Endothelial cell of umbilical vein (primary cell): ENCODE measurements around the gene CACNA2D2. TPM values are rescaled to one million over a fixed set of nuclear protein-coding genes. Genes with fewer than 3 reads are reported as not detected.

Experiments used
- BruUV-seq: library from RNA; stranded (reverse); fragments of 400-500 nt; replicated peaks from 2 replicates; lab custom pipeline; 2021; lab: Mats Ljungman, UMichigan
- CTCF ChIA-PET: fragments of 300-600, 350-600 bp; sonication (Branson Sonifier 250); formaldehyde crosslinking; loops from one replicate; lab custom pipeline; 2021; ENCODE audit warnings: antibody characterized with exemption, inconsistent platforms; lab: Charles Lee
- POLR2A ChIA-PET: fragments of 300-600, 350-600 bp; sonication (Branson Sonifier 250); formaldehyde crosslinking; loops from one replicate; lab custom pipeline; 2021; ENCODE audit warnings: antibody characterized with exemption, inconsistent platforms; lab: Charles Lee
- DNase-seq: peaks from one replicate; pipeline ENCODE4 v3.0.0-alpha.2; 2011; ENCODE audit warnings: low read depth, low spot score
- FAIRE-seq: peaks from 2 replicates; lab custom pipeline; 2011; peaks lifted over from hg19 to GRCh38; lab: Jason Lieb, UNC
- H2AFZ ChIP-seq: 2 replicates; pipeline ENCODE4 v1.6.0; 2012; ENCODE audit warnings: low read depth, low read length, control low read depth, inconsistent platforms
- H3K27ac ChIP-seq: 2 replicates; pipeline ENCODE4 v1.5.1; 2011; ENCODE audit warnings: low read depth, mild to moderate bottlenecking, control low read depth, low read length, moderate library complexity; ENCODE audit not compliant: insufficient read depth
- H3K27me3 ChIP-seq, 2 experiments: 2 replicates each; pipeline versions ENCODE4 v1.6.0 to v1.6.1; 2011; ENCODE audit warnings: low read length in 2 of 2, mixed read lengths in 1 of 2; ENCODE audit not compliant: control insufficient read depth in 2 of 2, insufficient read depth in 2 of 2
- H3K36me3 ChIP-seq, 2 experiments: 2 replicates in 1 of 2; 3 replicates in 1 of 2; pipeline ENCODE4 v1.5.1; 2011; ENCODE audit warnings: low read length in 2 of 2, mild to moderate bottlenecking in 1 of 2, moderate library complexity in 1 of 2; ENCODE audit not compliant: control insufficient read depth in 2 of 2, insufficient read depth in 2 of 2; ENCODE audit errors: extremely low read depth in 1 of 2
- H3K4me1 ChIP-seq: 3 replicates; pipeline ENCODE4 v1.5.1; 2011; ENCODE audit warnings: mild to moderate bottlenecking, low read length; ENCODE audit not compliant: control insufficient read depth, insufficient read depth; ENCODE audit errors: extremely low read depth
- H3K4me2 ChIP-seq: 2 replicates; pipeline ENCODE4 v1.6.1; 2011; ENCODE audit warnings: low read length, control low read depth, mixed read lengths; ENCODE audit not compliant: insufficient read depth
- H3K4me3 ChIP-seq, 3 experiments: fragments of 200-600 bp in 1 of 3; sonication (generic), shearing (Covaris generic) in 1 of 3; replicated peaks in 1 of 3; 2 replicates each; pipeline ENCODE4 v1.5.1; 2011 to 2016; ENCODE audit warnings: control low read depth in 3 of 3, low read length in 3 of 3, mild to moderate bottlenecking in 2 of 3, inconsistent platforms in 1 of 3, low read depth in 1 of 3, moderate library complexity in 1 of 3; ENCODE audit not compliant: insufficient read depth in 1 of 3
- H3K79me2 ChIP-seq: 2 replicates; pipeline ENCODE4 v1.6.0; 2012; ENCODE audit warnings: low read length, inconsistent platforms; ENCODE audit not compliant: control insufficient read depth, insufficient read depth
- H3K9ac ChIP-seq: replicated peaks from 2 replicates; pipeline ENCODE3; 2011; ENCODE audit warnings: low read length, control low read depth; ENCODE audit not compliant: insufficient read depth; ENCODE audit errors: extremely low read depth
- H3K9me1 ChIP-seq: replicated peaks from 3 replicates; pipeline ENCODE4 v1.6.0; 2011; ENCODE audit warnings: mild to moderate bottlenecking, low read length; ENCODE audit not compliant: control insufficient read depth, insufficient read depth; ENCODE audit errors: extremely low read depth
- H3K9me3 ChIP-seq: replicated peaks from 2 replicates; pipeline ENCODE4 v1.5.1; 2012; ENCODE audit warnings: low read length, inconsistent platforms; ENCODE audit not compliant: control insufficient read depth, insufficient read depth
- H4K20me1 ChIP-seq: replicated peaks from 2 replicates; pipeline ENCODE3; 2011; ENCODE audit warnings: mild to moderate bottlenecking, low read length; ENCODE audit not compliant: control insufficient read depth, insufficient read depth; ENCODE audit errors: extremely low read depth
- CTCF ChIP-seq, 2 donors: IDR thresholded peaks; 1 replicate in 1 of 2; 2 replicates in 1 of 2; pipeline ENCODE4 v1.5.1; 2011; ENCODE audit warnings: low read length in 2 of 2, mild to moderate bottlenecking in 2 of 2, moderate library complexity in 2 of 2, control low read depth in 1 of 2, inconsistent platforms in 1 of 2, low read depth in 1 of 2; ENCODE audit not compliant: insufficient read depth in 1 of 2; ENCODE audit errors: extremely low read depth in 1 of 2
- EZH2 ChIP-seq: IDR thresholded peaks from 2 replicates; pipeline ENCODE4 v1.6.1; 2012; ENCODE audit warnings: borderline replicate concordance, low read depth, mild to moderate bottlenecking, moderate library complexity, low read length, inconsistent platforms; ENCODE audit not compliant: severe bottlenecking
- FOS ChIP-seq: IDR thresholded peaks from 2 replicates; pipeline ENCODE4 v1.6.1; 2011; ENCODE audit warnings: mild to moderate bottlenecking, low read length, moderate library complexity, borderline replicate concordance; ENCODE audit not compliant: insufficient read depth
- GATA2 ChIP-seq: IDR thresholded peaks from 2 replicates; pipeline ENCODE4 v1.7.0; 2011; ENCODE audit warnings: low read depth, mild to moderate bottlenecking, moderate library complexity, mixed read lengths, low read length; ENCODE audit not compliant: insufficient read length, insufficient read depth
- JUN ChIP-seq: IDR thresholded peaks from 2 replicates; pipeline ENCODE4 v1.6.1; 2011; ENCODE audit warnings: borderline replicate concordance, low read depth; ENCODE audit not compliant: insufficient read length, insufficient read depth
- MAX ChIP-seq: IDR thresholded peaks from 2 replicates; pipeline ENCODE4 v1.6.1; 2011; ENCODE audit not compliant: insufficient read depth, insufficient read length
- MYC ChIP-seq: IDR thresholded peaks from one replicate; pipeline ENCODE4 v1.6.1; 2011; ENCODE audit warnings: mild to moderate bottlenecking, low read depth, low read length
- POLR2A ChIP-seq: IDR thresholded peaks from 2 replicates; pipeline ENCODE4 v1.6.1; 2012; ENCODE audit warnings: low read depth, mild to moderate bottlenecking, control low read depth, low read length
- POLR2AphosphoS5 ChIP-seq: IDR thresholded peaks from 2 replicates; pipeline ENCODE4 v1.6.1; 2012; ENCODE audit warnings: low read depth, mild to moderate bottlenecking, control low read depth, low read length, moderate library complexity; ENCODE audit not compliant: insufficient read depth
- dilution Hi-C: fragments of 300-500 bp; cut with MboI; formaldehyde crosslinking; loops from one replicate; pipeline ENCODE4 v1.15.0; 2019; ENCODE audit warnings: low sequenced_read_pairs; ENCODE audit not compliant: extremely low pct_ligation_motif_present
- intact Hi-C: fragments of 100-400 bp; cut with micrococcal nuclease; formaldehyde crosslinking; loops from one replicate; pipeline ENCODE4 v1.10.0; 2022
- polyA plus RNA-seq, 4 experiments: library from polyadenylated mRNA; depleted of rRNA in 3 of 4; stranded (reverse) in 3 of 4; unstranded in 1 of 4; fragments of >200 nt; gene quantifications; 2 replicates each; pipeline versions ENCODE4 v1.2.1 to v1.2.3, GENCODE V29; 2011 to 2012; ENCODE audit warnings: missing spikeins in 1 of 4
- total RNA-seq: library from RNA; stranded (reverse); gene quantifications from 2 replicates; pipeline ENCODE4 v1.2.3, GENCODE V29; 2021

The CACNA2D2 gene
- total and polyA plus RNA-seq, 2 donors (not counting 3 experiments of a cell fraction or from before 2014, with no cell fraction given), result 0.15 TPM; not detected in 1

DNA sequence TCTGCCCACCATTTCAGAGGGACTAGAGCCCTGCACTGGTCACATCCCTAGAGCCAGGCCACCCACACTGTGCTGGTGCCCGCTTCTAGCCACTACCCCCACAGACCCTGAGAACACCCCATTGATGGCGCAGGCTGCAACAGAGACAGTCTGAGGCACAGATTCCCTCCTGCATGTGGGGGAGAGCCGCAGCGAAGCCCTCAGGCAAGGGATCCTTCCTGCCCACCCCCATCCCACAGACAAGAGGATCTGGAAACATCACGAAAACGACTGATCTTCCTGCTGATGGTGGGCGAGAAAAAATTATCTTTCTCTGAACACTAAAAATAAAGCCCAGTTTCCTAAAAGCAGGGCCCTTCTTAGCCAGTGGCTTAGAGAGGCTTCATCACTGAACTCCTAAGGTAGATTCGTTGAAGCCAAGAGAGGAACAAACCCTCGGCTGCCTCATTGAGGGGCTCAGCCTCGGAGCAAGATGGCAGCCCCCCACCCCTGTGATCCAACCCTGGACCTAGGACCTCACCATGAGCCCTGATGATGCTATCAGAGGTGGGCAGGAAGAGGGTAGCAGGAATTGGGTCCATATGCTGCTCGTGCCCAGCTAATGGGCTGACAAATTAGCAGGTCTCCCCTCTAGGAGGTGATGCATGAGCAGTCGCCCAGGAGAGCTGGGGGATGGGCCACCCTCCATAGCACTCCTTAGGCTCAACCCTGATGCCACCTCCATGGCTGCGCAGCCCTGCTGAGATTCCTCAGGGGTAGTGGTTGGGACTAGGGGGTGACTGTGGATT is 54.5 kb downstream of the CACNA2D2 start:
- no peaks in the 10 kb centered on the region for H3K27me3 ChIP-seq
- H3K27ac ChIP-seq, result no peak overlapping the region
- no peak overlapping the region for H3K4me2 ChIP-seq
- intact Hi-C loops (no loop called here), dilution Hi-C loops (no loop called here)
- no peaks in the 10 kb centered on the region for H3K9me3 ChIP-seq
- FAIRE-seq (no peak), DNase-seq (no peak)
- no peak overlapping the region for H2AFZ ChIP-seq
- ChIA-PET CTCF (interaction anchor here (0.6 to 1.0 kb wide), 2 partner anchors 93 to 128 kb away, joined by 3 to 7 read pairs; no protein-coding TSS in a partner anchor), POLR2A (no interaction called here)
- no peaks in the 10 kb centered on the region for H3K36me3 ChIP-seq
- no TSS peak for BruUV-seq
- H3K9ac ChIP-seq, result no peak overlapping the region
- H3K4me1 ChIP-seq, result no peaks in the 10 kb centered on the region
- no peaks in the 10 kb centered on the region for H4K20me1 ChIP-seq
- H3K9me1 ChIP-seq, result no peaks in the 10 kb centered on the region
- TF ChIP-seq MYC, result no peak
- TF ChIP-seq POLR2AphosphoS5, result no peak
- TF ChIP-seq CTCF (IDR thresholded peaks at IDR 0.05; ENCODE audit: extremely low read depth in 1 of 2, insufficient read depth in 1 of 2, low read depth in 1 of 2, low read length in 2 of 2), result no peak
- no peak for TF ChIP-seq POLR2A
- no peak for TF ChIP-seq MAX
- TF ChIP-seq FOS, result no peak
- no peak for TF ChIP-seq EZH2
- no peak for TF ChIP-seq GATA2
- TF ChIP-seq JUN, result no peak
- H3K79me2 ChIP-seq, result no peaks in the 10 kb centered on the region
- H3K4me3 ChIP-seq, result no peak overlapping the region
